Measurements from ENCODE around the gene ST3GAL5.

- no peak for TF ChIP-seq REST (IDR thresholded peaks at IDR 0.05; ENCODE audit: low read depth, low read length)
- no peak for TF ChIP-seq CTCF (IDR thresholded peaks at IDR 0.05)
- TF ChIP-seq SMC3 (IDR thresholded peaks at IDR 0.05; ENCODE audit: low read depth, low read length), result no peak
- no peak for TF ChIP-seq GABPA (IDR thresholded peaks at IDR 0.05; ENCODE audit: low read depth)
- no peak for TF ChIP-seq NFIC (IDR thresholded peaks at IDR 0.05; ENCODE audit: borderline replicate concordance)
- TF ChIP-seq IRF3 (IDR thresholded peaks at IDR 0.05; ENCODE audit: low read depth, low read length), result no peak
- no peak for TF ChIP-seq PBX3 (IDR thresholded peaks at IDR 0.05)
Measured at GRCh38 chr2:85936421-85937068, 47.8 kb upstream of the ST3GAL5 start.
